ENCODE data around the gene CFAP99.

Gene CFAP99

GRCh38 chr4:2415213-2415612, 3.5 kb upstream of the CFAP99 start:
- TF ChIP-seq TAF1 (IDR thresholded peaks at IDR 0.05; ENCODE audit: borderline replicate concordance, insufficient read depth, low read length), result no peak
- no peak for TF ChIP-seq POLR2AphosphoS5 (IDR thresholded peaks at IDR 0.05; ENCODE audit: low read depth, low read length)
- TF ChIP-seq REST (IDR thresholded peaks at IDR 0.05; ENCODE audit: insufficient read depth in 1 of 2, low read depth in 2 of 2, low read length in 2 of 2), result no peak
- no peak for TF ChIP-seq FOXP2 (optimal IDR thresholded peaks at IDR 0.05; ENCODE audit: borderline replicate concordance, extremely low read depth, extremely low read length, insufficient read depth)
- TF ChIP-seq SIN3A (IDR thresholded peaks at IDR 0.05; ENCODE audit: borderline replicate concordance, insufficient read depth, low read length), result no peak

GRCh38 chr4:2415881-2416563, 2.7 kb upstream of the CFAP99 start:
- no peak for TF ChIP-seq FOXP2 (optimal IDR thresholded peaks at IDR 0.05; ENCODE audit: borderline replicate concordance, extremely low read depth, extremely low read length, insufficient read depth)
- TF ChIP-seq TAF1 (IDR thresholded peaks at IDR 0.05; ENCODE audit: borderline replicate concordance, insufficient read depth, low read length), result no peak
- TF ChIP-seq POLR2AphosphoS5 (IDR thresholded peaks at IDR 0.05; ENCODE audit: low read depth, low read length), result no peak

- no peak for TF ChIP-seq SIN3A (IDR thresholded peaks at IDR 0.05; ENCODE audit: borderline replicate concordance, insufficient read depth, low read length)
- TF ChIP-seq REST (IDR thresholded peaks at IDR 0.05; ENCODE audit: insufficient read depth in 1 of 2, low read depth in 2 of 2, low read length in 2 of 2), result no peak
- no peak for TF ChIP-seq FOXP2 (optimal IDR thresholded peaks at IDR 0.05; ENCODE audit: borderline replicate concordance, extremely low read depth, extremely low read length, insufficient read depth)
- TF ChIP-seq POLR2AphosphoS5 (IDR thresholded peaks at IDR 0.05; ENCODE audit: low read depth, low read length), result no peak
- TF ChIP-seq TAF1 (IDR thresholded peaks at IDR 0.05; ENCODE audit: borderline replicate concordance, insufficient read depth, low read length), result no peak
Measured at GRCh38 chr4:2416564-2417225, 2.1 kb upstream of the CFAP99 start.

- no peak for TF ChIP-seq TAF1 (IDR thresholded peaks at IDR 0.05; ENCODE audit: borderline replicate concordance, insufficient read depth, low read length)
- TF ChIP-seq SIN3A (IDR thresholded peaks at IDR 0.05; ENCODE audit: borderline replicate concordance, insufficient read depth, low read length), result no peak
- TF ChIP-seq POLR2AphosphoS5 (IDR thresholded peaks at IDR 0.05; ENCODE audit: low read depth, low read length), result no peak
- no peak for TF ChIP-seq REST (IDR thresholded peaks at IDR 0.05; ENCODE audit: insufficient read depth in 1 of 2, low read depth in 2 of 2, low read length in 2 of 2)
- TF ChIP-seq FOXP2 (optimal IDR thresholded peaks at IDR 0.05; ENCODE audit: borderline replicate concordance, extremely low read depth, extremely low read length, insufficient read depth), result no peak
Measured at GRCh38 chr4:2417226-2417764, 1.5 kb upstream of the CFAP99 start.

GRCh38 chr4:2417765-2418649, 748 bp upstream of the CFAP99 start, which contains the start of gene ZFYVE28:
Gene ZFYVE28 (minus strand): TSS chr4:2418645. CDS start chr4:2418323, 322 bp downstream.
- TF ChIP-seq SIN3A (IDR thresholded peaks at IDR 0.05; ENCODE audit: borderline replicate concordance, insufficient read depth, low read length) (no peak), FOXP2 (optimal IDR thresholded peaks at IDR 0.05; ENCODE audit: borderline replicate concordance, extremely low read depth, extremely low read length, insufficient read depth) (no peak), TAF1 (IDR thresholded peaks at IDR 0.05; ENCODE audit: borderline replicate concordance, insufficient read depth, low read length) (no peak), REST (IDR thresholded peaks at IDR 0.05; ENCODE audit: insufficient read depth in 1 of 2, low read depth in 2 of 2, low read length in 2 of 2) (no peak), POLR2AphosphoS5 (IDR thresholded peaks at IDR 0.05; ENCODE audit: low read depth, low read length) (no peak)
